ENCODE results near the gene PRXL2A.

DNA sequence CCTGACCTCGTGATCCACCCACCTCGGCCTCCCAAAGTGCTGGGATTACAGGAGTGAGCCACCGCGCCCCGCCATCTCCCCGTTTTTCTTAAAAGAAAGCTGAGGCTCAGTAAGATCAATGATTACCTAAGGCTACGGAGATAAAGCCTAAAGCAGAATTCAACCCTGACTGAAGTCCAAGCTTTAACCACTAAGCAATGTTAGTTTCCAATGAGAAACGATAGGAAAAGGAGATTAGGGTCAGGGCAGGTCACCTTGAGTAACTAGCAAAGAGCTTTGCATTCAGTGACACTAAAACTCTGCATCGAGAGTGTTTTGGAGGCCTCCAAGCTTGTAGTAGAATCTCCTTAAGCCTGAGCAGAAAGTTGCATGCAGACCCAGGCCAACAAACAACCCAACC lies 17.6 kb upstream of the PRXL2A start:
- TF ChIP-seq BHLHE40 (IDR thresholded peaks at IDR 0.05; ENCODE audit: low read depth, low read length) (no peak), POLR2A (IDR thresholded peaks at IDR 0.05; ENCODE audit: low read depth, low read length) (no peak)
- TF ChIP-seq, protein P1, sequence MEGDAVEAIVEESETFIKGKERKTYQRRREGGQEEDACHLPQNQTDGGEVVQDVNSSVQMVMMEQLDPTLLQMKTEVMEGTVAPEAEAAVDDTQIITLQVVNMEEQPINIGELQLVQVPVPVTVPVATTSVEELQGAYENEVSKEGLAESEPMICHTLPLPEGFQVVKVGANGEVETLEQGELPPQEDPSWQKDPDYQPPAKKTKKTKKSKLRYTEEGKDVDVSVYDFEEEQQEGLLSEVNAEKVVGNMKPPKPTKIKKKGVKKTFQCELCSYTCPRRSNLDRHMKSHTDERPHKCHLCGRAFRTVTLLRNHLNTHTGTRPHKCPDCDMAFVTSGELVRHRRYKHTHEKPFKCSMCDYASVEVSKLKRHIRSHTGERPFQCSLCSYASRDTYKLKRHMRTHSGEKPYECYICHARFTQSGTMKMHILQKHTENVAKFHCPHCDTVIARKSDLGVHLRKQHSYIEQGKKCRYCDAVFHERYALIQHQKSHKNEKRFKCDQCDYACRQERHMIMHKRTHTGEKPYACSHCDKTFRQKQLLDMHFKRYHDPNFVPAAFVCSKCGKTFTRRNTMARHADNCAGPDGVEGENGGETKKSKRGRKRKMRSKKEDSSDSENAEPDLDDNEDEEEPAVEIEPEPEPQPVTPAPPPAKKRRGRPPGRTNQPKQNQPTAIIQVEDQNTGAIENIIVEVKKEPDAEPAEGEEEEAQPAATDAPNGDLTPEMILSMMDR (conservative IDR thresholded peaks at IDR 0.05; ENCODE audit: low read depth, low read length), result no peak

All from IMR-90 (cell line).